Progenitor cell of endocrine pancreas (in vitro differentiated cells): Measurements from ENCODE around the gene TMEM220. TPM values are rescaled to one million over a fixed set of nuclear protein-coding genes. Genes with fewer than 3 reads are reported as not detected.

ENCODE experiments used
- DNase-seq: peaks from one replicate; pipeline ENCODE4 v3.0.0; 2021; ENCODE audit warnings: low spot score; ENCODE audit not compliant: unreplicated experiment
- H3K27ac Mint-ChIP-seq: 2 replicates; pipeline ENCODE4 v1.8.0; 2021; ENCODE audit warnings: mild to moderate bottlenecking, moderate library complexity, mixed read lengths
- H3K27me3 Mint-ChIP-seq: 2 replicates; pipeline ENCODE4 v1.8.0; 2021; ENCODE audit warnings: mixed read lengths
- H3K36me3 Mint-ChIP-seq: 2 replicates; pipeline ENCODE4 v1.8.0; 2022; ENCODE audit warnings: mixed read lengths; ENCODE audit not compliant: insufficient read depth
- H3K4me1 Mint-ChIP-seq: 2 replicates; pipeline ENCODE4 v1.8.0; 2021; ENCODE audit warnings: low read depth, mixed read lengths
- H3K4me3 Mint-ChIP-seq: 2 replicates; pipeline ENCODE4 v1.8.0; 2021; ENCODE audit warnings: low read depth, mild to moderate bottlenecking, moderate library complexity, mixed read lengths
- H3K9me3 Mint-ChIP-seq: 2 replicates; pipeline ENCODE4 v1.8.0; 2021; ENCODE audit warnings: low read depth, mixed read lengths
- total RNA-seq: library from RNA; stranded (reverse); gene quantifications from 2 replicates; pipeline ENCODE4 v1.2.1, GENCODE V29; 2021
- TF ChIP-seq, protein P1 (sequence below): fragments of 200-600 bp; sonication (generic); IDR thresholded peaks from one replicate; pipeline ENCODE4 v1.5.0; 2021; ENCODE audit warnings: antibody characterized with exemption, mild to moderate bottlenecking; ENCODE audit not compliant: unreplicated experiment

The TMEM220 gene
- total RNA-seq, 1 donor from 2014 or later = 3.3 TPM

DNA sequence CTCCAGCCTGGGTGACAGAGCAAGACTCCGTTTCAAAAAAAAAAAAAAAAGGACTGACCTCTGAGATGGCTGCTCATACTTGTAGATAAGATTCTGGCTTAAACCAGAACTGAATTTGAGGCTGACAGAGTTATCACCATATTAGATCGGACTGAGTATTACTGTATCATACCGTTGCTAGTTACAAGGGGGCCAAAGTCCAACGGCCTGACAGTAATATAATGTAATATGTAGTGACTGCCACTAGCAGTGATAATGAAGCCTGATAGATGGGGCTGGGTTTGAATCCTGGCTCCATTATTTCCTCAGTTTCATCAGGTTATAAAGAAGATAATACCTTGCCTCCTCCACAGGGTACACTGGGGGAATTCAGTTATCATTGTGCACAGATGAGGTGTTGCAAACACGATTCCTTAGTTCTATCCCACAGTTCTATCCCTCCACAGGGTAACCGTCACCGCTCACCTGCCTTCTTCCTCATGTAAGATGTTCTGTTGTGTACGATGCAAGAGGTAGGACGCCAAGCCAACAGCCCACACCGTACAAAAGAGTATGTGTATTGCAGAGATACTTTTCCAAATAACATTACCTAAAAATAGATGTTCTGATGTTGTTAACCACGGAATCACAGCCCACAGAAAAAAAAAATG is 5.2 kb downstream of the TMEM220 start:
- Mint-ChIP-seq H3K27ac (no peak overlapping the region), H3K4me3 (no peak overlapping the region), H3K27me3 (peaks cover 2% of the 10 kb centered on the region), H3K36me3 (no peaks in the 10 kb centered on the region), H3K9me3 (no peaks in the 10 kb centered on the region), H3K4me1 (peaks cover 7% of the 10 kb centered on the region)
- TF ChIP-seq, protein P1, sequence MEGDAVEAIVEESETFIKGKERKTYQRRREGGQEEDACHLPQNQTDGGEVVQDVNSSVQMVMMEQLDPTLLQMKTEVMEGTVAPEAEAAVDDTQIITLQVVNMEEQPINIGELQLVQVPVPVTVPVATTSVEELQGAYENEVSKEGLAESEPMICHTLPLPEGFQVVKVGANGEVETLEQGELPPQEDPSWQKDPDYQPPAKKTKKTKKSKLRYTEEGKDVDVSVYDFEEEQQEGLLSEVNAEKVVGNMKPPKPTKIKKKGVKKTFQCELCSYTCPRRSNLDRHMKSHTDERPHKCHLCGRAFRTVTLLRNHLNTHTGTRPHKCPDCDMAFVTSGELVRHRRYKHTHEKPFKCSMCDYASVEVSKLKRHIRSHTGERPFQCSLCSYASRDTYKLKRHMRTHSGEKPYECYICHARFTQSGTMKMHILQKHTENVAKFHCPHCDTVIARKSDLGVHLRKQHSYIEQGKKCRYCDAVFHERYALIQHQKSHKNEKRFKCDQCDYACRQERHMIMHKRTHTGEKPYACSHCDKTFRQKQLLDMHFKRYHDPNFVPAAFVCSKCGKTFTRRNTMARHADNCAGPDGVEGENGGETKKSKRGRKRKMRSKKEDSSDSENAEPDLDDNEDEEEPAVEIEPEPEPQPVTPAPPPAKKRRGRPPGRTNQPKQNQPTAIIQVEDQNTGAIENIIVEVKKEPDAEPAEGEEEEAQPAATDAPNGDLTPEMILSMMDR = no peak
- no peak for DNase-seq

DNA sequence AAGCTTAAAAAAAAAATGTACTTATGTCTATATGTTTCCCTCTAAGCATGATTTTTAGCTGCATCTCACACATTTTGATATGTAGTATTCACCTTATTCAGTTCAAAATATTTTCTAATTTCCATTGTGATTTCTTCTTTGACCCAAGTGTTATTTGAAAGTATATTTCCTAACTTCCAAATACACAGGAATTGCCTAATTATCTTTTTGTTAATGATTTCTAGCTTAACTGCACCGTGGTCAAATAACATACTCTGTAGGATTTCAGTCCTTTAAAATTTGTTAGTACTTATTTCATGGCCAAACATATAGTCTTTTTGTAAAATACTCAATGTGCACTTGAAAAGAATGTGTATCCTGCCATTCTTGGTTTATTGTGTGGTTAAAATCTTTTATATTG is 11.3 kb downstream of the TMEM220 start:
- TF ChIP-seq, protein P1 = no peak
- Mint-ChIP-seq H3K4me1 (peaks cover 9% of the 10 kb centered on the region), H3K36me3 (no peaks in the 10 kb centered on the region), H3K27me3 (no peaks in the 10 kb centered on the region), H3K9me3 (no peaks in the 10 kb centered on the region), H3K4me3 (no peak overlapping the region), H3K27ac (no peak overlapping the region)
- DNase-seq = no peak

DNA sequence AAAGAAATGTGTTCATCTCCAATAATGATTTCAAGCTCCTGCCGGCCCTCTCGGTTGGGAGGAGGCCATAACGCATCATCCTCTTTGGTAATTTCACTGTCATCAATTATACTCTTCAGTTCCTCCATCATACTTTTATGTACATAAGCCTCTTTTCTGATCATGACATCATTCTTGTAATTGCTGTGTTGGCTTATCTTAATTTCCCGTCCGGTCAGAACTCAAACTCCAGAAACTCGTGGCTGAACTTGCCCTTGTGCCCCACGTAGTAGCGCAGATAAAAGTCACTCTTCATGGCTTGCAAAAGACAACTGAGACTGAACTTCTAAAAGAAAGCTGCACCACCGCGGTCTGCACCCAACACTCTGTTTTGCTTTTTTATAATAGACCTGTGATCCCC is 13.6 kb downstream of the TMEM220 start:
- no peaks in the 10 kb centered on the region for H3K9me3 Mint-ChIP-seq
- DNase-seq = no peak
- H3K27me3 Mint-ChIP-seq = no peaks in the 10 kb centered on the region
- no peak overlapping the region for H3K4me3 Mint-ChIP-seq
- H3K27ac Mint-ChIP-seq = no peak overlapping the region
- TF ChIP-seq, protein P1 = no peak
- peaks cover 2% of the 10 kb centered on the region for H3K36me3 Mint-ChIP-seq
- H3K4me1 Mint-ChIP-seq = peaks cover 9% of the 10 kb centered on the region

DNA sequence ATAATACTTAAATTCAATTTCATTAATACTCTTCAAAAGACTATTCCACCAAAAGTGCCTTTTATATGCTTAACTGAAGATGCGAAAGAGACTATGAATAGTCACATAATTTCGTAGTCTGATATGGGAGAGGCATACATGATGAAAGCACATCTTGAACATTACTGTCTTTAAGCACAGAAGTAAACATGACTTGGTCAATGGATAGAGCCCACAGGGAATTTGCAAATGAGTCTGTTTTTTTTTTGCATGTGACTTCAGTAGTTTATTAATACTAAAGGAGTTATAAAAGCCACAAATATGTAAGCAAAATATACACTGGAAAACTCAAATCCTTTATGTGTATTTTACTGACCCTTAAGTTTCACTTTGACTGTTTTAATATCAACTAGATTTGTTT is 16.5 kb downstream of the TMEM220 start:
- Mint-ChIP-seq H3K27me3 (no peaks in the 10 kb centered on the region), H3K36me3 (peaks cover 17% of the 10 kb centered on the region), H3K27ac (no peak overlapping the region), H3K9me3 (no peaks in the 10 kb centered on the region), H3K4me3 (no peak overlapping the region), H3K4me1 (peaks cover 2% of the 10 kb centered on the region)
- TF ChIP-seq, protein P1 = no peak
- no peak for DNase-seq

DNA sequence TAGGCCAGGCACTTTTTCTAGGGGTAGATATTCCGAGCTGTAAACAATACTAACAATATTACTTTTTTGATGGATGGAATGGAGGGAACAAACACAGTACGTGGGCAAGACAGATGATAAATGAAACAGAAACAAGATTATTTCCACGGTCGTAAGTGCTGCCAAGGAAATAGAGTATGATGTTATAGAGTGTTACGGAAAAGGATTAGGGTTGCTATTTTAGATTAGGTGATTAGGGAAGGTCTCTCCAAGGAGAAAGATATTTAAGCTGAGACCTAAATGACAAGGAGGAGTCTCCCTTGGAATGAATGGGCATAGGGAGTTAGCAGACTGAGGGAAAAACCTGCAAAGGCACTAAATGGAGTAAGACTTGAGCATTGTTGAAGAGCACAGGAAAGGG is 24.1 kb downstream of the TMEM220 start:
- H3K4me1 Mint-ChIP-seq = peaks cover 8% of the 10 kb centered on the region
- DNase-seq = no peak
- TF ChIP-seq, protein P1 = no peak
- H3K36me3 Mint-ChIP-seq = peaks cover 18% of the 10 kb centered on the region
- no peak overlapping the region for H3K27ac Mint-ChIP-seq
- H3K4me3 Mint-ChIP-seq = no peak overlapping the region
- no peaks in the 10 kb centered on the region for H3K9me3 Mint-ChIP-seq
- no peaks in the 10 kb centered on the region for H3K27me3 Mint-ChIP-seq
